Anterior cingulate cortex (tissue), 58 donors: Measurements from ENCODE around the gene PAX8.

Experiments
- DNase-seq, 58 donors: peaks; one replicate each; lab custom pipeline; 2025; lab: John Stamatoyannopoulos, UW

PAX8 gene

DNA sequence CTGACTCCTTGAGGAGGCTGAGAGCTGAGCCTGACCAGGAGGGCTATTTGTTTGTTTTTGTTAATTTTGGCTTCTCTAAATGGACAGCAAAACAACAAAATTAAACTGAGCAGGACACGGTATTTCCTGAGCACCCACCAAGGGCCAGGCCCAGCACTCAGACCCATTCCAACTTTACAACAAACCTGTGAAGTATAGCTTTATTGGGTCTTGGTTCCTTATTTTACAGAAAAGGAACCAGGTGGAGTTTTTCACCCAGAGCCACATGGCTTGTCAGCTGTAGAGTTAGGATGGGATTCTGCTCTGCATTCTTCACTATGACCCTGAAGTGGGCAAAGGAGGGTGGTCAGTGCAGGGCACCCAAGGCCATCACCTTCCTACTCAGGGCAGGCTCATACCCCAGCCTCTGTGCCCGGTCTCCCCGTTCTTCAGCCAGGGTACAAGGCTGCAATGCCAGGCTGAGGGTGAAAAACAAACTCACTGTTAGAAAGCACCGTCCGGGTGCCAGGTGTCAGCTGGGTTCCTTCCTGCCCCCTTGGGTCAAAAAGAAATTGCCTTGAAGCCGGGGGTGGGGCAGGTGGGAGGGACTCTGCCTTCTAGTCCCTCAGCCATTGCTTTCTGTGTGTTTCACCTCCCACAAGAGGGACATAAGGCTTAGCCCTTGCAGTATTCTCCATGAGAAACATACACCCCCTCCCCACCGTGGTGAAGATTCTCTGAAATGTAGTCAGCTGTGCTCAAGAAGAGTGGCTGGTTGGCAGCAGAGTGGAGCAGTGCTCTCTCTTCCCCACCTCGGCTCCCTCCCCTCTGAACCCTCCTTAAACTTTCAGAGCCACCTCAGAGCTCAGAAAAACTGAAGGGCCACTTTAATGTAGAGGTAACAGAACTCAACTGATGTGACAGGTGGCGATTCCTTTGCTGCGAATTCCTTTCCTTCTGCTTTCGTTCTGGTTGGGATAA, 102.7 kb downstream of the PAX8 start:
- no peak for DNase-seq

DNA sequence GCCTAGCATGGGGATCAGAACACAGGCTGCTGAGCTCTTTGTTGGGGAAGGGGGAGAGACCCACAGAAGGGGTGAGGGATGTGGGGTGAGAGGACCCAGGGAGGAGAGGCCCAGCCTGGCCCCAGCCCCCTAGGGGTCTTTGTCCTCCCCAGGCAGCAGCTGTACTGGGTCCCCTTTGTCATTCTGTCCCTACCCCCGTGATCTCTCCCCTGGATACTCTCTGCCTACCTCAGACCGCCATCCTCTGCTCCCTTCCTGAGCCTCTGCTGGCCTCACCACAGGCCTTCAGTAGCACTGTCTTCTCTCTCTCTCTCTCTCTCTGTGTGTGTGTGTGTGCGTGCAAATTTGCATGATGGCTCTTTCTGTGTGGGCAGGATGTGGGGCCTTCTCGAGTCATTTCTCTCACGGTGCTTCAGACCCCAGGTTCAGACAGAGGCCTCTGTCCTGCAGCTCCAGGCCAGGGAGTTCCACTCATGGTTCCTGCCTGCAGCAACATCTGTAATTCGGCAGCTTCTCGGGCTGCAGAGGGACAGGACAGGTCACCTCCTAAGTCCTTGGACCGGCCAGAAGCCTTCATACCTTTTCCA, 103.6 kb downstream of the PAX8 start:
- DNase-seq = no peak

DNA sequence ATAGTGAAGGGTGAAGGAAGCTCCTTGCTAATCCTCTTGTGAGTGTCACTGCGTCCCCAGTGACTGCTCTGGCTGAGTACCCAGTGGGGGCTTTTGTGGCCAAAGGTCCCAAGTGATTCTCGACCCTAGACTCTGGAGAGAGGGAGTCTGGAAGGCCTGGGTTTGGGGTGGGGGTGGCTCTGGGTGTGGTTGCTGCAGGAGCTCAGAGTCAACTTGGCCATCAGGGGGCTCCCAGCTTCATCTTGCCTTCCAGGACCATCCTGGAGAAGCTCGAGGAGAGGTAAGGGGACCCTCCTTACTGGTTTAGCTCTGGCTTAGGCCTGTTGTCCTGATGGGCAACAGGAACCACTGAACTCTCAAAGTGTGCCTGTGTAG, 104.4 kb downstream of the PAX8 start:
- no peak for DNase-seq

DNA sequence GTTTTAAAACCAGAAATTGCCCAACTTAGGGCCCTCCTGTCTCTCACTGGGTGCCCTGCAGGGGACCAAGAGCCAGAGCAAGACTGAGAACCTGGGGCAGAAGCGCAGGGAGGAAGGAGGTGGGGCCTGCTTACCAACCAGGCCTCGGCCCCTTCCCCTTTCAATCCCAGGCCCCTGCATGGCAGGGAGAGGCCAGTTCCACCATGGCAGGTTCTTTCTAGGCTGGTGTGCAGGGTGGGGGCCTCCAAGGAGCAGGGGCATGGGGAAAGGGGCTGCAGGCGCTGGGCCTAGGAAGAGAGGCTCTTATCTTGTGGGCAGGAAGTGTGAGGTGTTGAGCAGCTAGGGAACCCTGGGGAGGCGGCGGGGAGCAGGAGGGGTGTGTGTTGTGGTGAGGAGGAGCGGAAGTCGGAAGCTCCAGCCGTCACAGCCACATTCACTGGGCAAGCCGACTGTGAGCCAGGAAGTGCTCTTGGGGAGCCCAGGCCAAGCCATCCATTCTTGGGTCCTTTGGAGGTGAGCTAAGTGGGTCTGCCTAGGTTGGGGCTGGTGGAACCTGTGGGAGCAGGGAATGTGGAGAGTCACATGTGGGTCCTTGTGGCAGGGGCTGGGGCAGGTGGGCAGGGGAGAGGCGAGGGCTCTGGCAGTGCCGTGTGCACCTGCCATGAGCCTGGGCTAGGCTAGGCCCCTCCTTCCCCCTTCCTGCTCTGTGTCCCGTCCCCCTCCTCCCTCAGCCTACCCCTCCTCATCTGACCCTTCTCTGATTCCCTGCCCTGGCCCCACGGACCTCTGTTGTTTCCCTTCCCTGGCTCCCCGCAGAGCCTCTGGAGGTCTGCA, 105.0 kb downstream of the PAX8 start, which contains the start of gene PSD4:
PSD4 (plus strand) TSS at position 430 of the 834 bp plus-strand sequence. CDS start 8,486 bp downstream, outside the sequence.
- DNase-seq = peak in 6 of 58 donors; percentile 12 to 44 (median 20)

DNA sequence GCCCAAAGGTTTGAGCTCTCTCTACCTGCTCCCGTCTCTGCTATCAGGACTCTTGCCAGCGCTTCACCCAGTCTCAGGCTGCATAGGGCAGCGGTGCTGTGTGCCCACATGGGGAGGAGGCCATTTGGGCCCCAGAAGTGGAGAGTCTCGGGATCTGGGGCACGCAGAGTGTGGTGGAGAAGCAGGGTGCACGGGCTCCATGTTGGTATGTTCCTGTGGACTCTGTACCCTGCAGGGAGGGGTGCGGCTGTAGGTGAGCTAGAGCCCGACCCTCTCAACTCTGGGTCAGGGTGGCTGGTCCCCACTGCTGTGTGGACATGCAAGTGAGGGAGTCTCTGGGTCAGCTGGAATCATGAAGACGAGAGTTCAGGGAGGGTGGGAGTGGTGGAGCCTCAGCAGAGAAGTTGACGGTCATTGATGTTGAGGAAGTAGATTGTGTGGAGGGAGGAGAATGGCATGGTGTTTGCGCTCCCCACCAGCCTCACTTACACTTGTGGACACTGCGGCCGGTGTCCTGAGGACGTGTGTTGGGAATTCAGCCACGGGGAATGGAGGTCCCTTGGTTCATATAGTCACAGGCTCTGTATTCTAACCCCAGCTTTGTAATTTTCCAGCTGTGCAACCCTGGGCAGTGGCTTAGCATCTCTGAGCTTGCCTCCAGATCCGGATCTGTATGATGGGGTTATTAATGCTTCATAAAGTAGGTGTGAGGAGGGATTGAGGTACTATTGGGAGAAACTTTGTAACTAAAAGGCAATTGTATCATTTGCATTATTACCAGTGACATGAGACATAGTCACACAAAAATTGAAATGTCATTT, 105.8 kb downstream of the PAX8 start:
- DNase-seq = no peak

DNA sequence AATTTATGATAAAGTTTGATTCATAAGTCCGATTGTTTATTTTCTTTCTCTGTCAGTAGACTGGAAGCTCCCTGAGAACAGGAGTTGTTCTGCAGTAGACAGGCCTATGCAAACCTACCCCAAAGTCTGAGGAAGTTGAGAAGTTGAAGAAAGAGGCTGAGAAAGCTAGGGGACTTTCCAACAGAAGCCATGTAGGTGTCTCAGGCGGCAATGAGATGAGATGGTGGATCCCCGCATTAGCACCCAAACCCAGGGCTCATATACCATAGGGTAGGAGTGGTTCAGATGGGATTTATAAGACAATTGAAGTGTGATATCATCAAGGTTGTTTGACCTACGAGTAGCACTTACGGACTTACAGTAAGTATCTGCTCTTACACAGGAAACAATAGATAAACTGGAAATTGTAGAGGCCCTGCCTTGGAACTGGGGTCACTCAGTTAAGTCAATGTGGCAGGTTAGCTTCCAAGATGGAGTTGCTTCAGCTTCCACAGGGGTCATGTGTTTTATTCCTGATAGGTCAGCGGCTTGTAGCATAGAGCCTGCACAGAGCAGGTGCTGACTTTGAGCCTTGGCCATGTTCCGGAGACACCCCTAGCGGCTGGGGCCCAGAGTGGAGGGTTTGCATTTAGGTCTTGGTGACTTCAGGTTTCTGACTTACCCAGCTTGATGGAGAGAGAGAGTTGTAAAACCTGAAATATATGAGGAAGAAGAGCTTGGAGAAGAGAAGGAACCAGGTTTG, 107.2 kb downstream of the PAX8 start:
- DNase-seq = no peak

DNA sequence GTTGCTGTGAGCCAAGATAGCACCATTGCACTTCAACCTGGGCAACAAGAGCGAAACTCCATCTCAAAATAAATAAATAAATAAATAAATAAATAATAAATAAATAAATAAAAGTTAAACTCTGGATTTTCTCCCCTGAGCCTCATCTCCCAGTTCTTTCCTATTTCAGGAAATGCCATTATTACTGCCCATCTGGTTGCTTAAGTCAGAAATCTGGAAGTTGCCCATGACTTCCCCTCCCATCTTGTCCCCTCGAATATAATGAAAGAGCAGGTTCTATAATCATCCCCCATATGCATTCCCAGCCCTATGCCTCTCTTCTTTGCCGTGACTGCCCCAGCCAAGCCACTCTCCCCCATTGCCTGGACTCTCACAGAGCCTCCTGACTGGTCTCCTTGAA, 109.1 kb downstream of the PAX8 start:
- DNase-seq = no peak

DNA sequence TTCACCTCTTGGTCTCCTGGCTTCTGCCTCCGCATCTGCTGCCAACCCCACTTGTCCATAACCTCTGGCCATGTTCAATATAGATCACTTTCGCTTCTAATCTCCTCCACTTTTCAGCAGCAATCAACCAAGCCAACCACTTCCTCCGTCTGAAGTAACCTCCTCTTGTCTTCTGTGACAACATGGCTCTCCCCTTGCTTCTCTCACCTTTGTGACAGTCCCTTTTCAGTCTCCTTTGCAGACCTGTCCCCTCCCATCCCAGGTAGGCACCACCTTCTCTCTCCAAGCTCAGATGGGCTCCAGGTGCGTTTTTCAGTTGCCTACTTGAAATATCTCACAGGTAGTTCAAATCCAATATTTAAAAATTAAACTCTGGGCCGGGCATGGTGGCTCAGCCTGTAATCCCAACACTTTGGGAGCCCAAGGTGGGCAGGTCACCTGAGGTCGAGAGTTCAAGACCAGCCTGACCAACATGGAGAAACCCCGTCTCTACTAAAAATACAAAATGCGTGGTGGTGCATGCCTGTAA, 109.7 kb downstream of the PAX8 start:
- DNase-seq = no peak

DNA sequence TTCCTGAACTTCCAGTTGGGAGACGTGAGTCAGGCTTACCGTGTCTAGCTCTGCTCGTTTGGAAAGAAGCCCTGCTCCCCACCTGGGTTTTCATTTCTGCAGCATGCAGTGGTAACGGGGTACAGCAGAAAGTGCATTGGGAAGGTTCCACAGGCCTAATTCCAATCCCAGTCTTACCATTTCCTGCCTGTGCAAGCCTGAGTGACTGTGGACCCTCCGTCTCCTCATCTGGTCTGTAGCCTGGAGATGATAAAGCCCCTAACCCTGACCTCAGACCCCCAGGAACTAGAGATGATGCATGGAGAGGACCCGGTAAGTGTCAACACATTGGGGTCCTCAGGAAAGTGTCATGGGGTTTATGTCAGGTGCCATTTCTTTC, 110.8 kb downstream of the PAX8 start:
- DNase-seq = no peak

DNA sequence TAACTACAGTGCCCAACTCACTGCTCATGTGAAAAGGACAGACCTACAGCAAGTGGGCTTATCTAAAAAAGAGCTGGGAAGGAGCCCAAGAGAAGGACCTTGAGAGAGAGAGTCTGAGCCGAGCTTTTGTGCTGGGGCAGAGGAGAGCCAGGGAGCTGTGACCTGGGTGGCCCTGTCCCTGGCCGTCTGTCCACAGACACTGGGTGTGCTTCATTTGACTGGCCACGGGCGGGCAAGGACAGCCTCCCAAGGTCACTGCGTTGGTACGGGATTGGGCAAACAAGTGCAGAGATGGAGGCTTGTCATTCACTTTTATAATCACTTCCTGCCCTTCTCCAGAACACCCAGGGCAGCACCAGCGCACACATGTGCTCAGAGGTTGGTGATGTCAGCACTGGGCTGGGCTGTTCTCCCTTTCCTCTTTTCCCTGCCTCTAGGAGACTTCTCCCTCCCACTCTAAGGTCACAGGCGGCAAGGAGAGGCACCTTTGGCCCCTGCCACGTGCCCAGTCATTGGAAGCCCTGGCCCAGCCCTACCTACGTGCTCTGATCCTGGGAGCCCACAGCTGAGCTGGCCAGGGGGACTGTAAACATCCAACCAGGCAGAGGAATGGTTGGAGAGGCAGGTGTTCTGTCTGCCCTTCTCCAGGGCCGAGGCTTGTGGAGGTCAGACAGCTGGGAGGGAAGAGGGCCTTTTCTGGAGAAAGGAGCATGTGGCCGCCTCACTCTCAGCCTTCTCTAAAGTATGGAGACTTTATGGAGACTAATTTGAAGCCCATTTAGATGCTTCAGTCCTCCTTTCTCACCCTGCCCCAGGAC, 111.4 kb downstream of the PAX8 start:
- no peak for DNase-seq

DNA sequence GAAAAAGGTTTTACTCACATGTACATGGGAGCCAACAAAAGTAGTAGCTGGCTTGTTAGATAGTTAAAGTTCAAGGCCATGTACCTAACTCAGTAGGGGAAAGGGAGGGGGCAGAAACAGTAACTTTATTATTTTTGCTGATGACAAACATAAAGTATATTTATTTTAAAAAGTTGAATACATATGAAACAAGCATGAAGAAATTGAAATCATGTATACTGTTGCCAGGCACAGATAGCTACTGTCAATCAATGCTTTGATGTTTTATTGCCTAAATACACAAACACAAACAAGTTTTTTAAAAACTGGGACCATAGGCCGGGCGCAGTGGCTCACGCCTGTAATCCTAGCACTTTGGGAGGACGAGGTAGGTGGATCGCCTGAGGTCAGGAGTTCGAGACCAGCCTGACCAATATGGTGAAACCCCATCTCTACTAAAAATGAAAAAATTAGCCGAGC, 112.5 kb downstream of the PAX8 start:
- no peak for DNase-seq
